A549 treated with AZD9567 at 1 μM for 4 hours (cell line): ENCODE measurements around the gene ACP1. TPM values are rescaled to one million over a fixed set of nuclear protein-coding genes. Genes with fewer than 3 reads are reported as not detected.

ENCODE experiments used
- total RNA-seq: library from RNA; stranded (reverse); fragments of 200-300 nt; extraction: Qiagen RNA extraction; gene quantifications from 5 replicates; pipeline ENCODE4 v1.2.3, GENCODE V29; 2022; ENCODE audit not compliant: insufficient read depth

Gene ACP1
- 186 to 219 TPM (median 192 TPM) in 5 replicates for total RNA-seq

DNA sequence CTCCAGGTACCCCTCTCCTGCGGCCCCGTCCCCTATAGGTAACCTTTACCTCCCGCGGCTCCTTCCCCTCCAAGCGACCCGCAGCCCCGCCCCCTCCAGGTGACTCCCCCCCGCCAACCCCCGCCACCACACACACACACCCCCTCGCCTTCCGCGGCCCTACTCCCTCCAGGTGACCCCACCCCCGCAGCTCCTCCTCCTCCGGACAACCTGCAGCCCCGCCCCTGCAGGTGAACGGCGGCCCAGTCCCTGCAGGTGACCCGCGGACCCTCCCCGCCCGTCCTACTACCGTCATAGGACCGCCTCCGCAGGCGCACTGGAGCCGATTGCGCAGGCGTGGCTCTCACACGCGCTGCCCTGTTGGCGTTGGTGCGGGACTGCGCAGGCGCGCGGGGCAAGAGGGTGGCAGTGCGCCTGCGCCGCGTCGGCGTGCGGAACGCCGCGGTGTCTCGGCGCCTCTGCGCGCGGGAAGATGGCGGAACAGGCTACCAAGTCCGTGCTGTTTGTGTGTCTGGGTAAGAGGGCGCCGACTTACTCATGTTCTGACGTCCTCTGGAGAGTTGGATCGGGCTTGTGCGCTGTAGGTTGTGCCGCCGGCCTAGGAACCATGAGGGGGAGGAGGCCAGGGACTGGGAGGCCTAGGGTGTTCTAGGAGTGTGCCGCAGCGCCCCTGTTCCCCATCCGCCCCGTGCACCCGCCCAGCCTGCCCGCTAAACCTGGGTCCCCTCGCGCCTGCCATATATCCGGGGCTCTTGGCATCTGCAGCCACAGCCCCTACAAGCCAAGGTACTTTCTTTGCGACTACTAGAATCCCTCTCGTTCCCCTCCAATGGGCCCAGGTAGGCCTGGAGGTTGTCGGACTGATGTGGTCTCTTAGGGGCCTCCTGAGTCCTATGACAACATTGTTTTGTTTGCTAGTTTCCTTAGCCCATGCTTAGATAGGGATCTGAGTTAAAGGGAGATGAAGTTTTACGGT lies at the start of gene ACP1:
Gene ACP1, plus strand, starts transcription at position 455 of the 976 bp plus-strand sequence. Its CDS starts 18 bp downstream, at position 473.

GRCh38 chr2:263774-264492 lies 814 bp upstream of the ACP1 start, which contains the start of gene SH3YL1:
SH3YL1 (minus strand) TSS chr2:264032; CDS start chr2:263984, 48 bp downstream.

GRCh38 chr2:287911-288757 lies 23.4 kb downstream of the ACP1 start, which contains the start of gene ALKAL2:
ALKAL2 (minus strand) TSS chr2:288091; CDS start chr2:287835, 256 bp downstream.

Other genes starting within 250 kb of the ACP1 start
- 0.15 to 0.42 TPM (median 0.26 TPM) in 4 of 5 replicates, not detected in the other for gene FAM110C, start 218.4 kb upstream of the ACP1 start, total RNA-seq
- 7.0 to 14.2 TPM (median 8.8 TPM) in 5 replicates for gene SH3YL1, start 915 bp upstream of the ACP1 start, total RNA-seq
- gene ALKAL2, start 23.1 kb downstream of the ACP1 start, total RNA-seq, result not detected in 5 replicates